Peyer's patch (tissue), 4 donors: ENCODE data around the gene TMEM39B. TPM values are rescaled to one million over a fixed set of nuclear protein-coding genes. Genes with fewer than 3 reads are reported as not detected.

ENCODE experiments used
- DNase-seq, 3 donors: peaks; one replicate each; pipeline ENCODE4 v3.0.0-alpha.2; 2017 to 2019
- H3K27ac ChIP-seq, 4 donors: fragments of 200-600 bp; sonication (generic); one replicate each; pipeline ENCODE4 v1.5.1; 2016 to 2019
- H3K27me3 ChIP-seq, 2 donors: fragments of 200-600 bp; sonication (generic); one replicate each; pipeline ENCODE4 v1.5.1; 2019
- H3K36me3 ChIP-seq, 3 donors: fragments of 200-600 bp; sonication (generic); one replicate each; pipeline ENCODE4 v1.5.1; 2016 to 2019
- H3K4me1 ChIP-seq, 4 donors: fragments of 200-600 bp; sonication (generic); one replicate each; pipeline ENCODE4 v1.5.1; 2016 to 2019
- H3K4me3 ChIP-seq, 4 donors: fragments of 200-600 bp; sonication (generic); 1 replicate in 3 of 4; 2 replicates in 1 of 4; pipeline ENCODE4 v1.5.1; 2016 to 2019; ENCODE audit warnings: mild to moderate bottlenecking in 1 of 4
- H3K9me3 ChIP-seq, 4 donors: fragments of 200-600 bp; sonication (generic); one replicate each; pipeline ENCODE4 v1.5.1; 2016 to 2019; ENCODE audit warnings: mild to moderate bottlenecking in 1 of 4
- POLR2A ChIP-seq, 2 donors: fragments of 450-650 bp; IDR thresholded peaks; one replicate each; pipeline ENCODE4 v1.5.1; 2017; ENCODE audit warnings: antibody characterized with exemption in 2 of 2, mild to moderate bottlenecking in 2 of 2, moderate library complexity in 2 of 2
- total RNA-seq, 4 donors: library from RNA; depleted of rRNA; stranded (reverse); fragments of >200 nt; gene quantifications; one replicate each; pipeline ENCODE4 v1.1.0, GENCODE V29; 2016
- TF ChIP-seq, protein P1 (sequence below), 6 experiments: fragments of 450-650 bp in 4 of 6; fragments of 200-600 bp in 2 of 6; sonication (generic) in 1 of 6; IDR thresholded peaks; one replicate each; pipeline ENCODE4 v1.5.1; 2017 to 2019; ENCODE audit warnings: antibody characterized with exemption in 6 of 6, mild to moderate bottlenecking in 3 of 6, moderate library complexity in 1 of 6

The TMEM39B gene
- total RNA-seq, 4 donors from 2014 or later: 2.5 to 9.9 (median 6.6) TPM

DNA sequence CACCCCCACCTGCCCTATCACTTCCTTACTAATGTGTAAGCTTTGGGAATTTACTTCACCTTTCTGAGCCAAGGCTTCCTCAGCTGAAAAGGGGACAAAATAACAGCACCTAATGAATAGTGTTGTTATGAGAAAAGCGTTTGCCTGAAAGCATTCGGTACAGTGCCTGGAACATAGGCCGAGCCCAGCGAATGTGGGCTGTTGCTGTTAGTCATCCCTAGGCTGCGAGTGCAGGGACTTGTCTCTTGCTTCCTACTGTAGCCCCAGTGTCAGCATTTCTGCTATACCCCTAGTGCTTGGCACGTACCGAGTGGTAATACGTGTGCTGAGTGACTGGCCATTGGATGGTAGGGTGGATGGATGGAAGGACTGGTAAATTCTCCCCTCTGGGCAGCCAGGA is 18.4 kb downstream of the TMEM39B start:
- no peak for TF ChIP-seq POLR2A (IDR thresholded peaks at IDR 0.05)
- TF ChIP-seq, protein P1, sequence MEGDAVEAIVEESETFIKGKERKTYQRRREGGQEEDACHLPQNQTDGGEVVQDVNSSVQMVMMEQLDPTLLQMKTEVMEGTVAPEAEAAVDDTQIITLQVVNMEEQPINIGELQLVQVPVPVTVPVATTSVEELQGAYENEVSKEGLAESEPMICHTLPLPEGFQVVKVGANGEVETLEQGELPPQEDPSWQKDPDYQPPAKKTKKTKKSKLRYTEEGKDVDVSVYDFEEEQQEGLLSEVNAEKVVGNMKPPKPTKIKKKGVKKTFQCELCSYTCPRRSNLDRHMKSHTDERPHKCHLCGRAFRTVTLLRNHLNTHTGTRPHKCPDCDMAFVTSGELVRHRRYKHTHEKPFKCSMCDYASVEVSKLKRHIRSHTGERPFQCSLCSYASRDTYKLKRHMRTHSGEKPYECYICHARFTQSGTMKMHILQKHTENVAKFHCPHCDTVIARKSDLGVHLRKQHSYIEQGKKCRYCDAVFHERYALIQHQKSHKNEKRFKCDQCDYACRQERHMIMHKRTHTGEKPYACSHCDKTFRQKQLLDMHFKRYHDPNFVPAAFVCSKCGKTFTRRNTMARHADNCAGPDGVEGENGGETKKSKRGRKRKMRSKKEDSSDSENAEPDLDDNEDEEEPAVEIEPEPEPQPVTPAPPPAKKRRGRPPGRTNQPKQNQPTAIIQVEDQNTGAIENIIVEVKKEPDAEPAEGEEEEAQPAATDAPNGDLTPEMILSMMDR (IDR thresholded peaks at IDR 0.05): no peak
- Histone ChIP-seq H3K4me3 (no peak overlapping the region), H3K4me1 (no peaks in the 10 kb centered on the region), H3K27ac (no peak overlapping the region), H3K9me3 (no peaks in the 10 kb centered on the region), H3K27me3 (no peaks in the 10 kb centered on the region), H3K36me3 (peaks cover 0 to 64% (median 0%) of the 10 kb centered on the region in 3 donors)
- no peak for DNase-seq

DNA sequence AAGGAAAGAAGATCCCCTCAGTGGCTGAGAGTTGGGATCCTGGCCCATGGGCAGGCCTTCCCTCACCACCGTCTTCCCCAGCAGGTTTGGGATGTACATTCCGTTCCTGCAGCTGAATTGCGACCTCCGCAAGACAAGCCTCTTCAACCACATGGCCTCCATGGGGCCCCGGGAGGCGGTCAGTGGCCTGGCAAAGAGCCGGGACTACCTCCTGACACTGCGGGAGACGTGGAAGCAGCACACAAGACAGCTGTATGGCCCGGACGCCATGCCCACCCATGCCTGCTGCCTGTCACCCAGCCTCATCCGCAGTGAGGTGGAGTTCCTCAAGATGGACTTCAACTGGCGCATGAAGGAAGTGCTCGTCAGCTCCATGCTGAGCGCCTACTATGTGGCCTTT is 18.9 kb downstream of the TMEM39B start:
- DNase-seq: no peak
- peaks cover 0 to 64% (median 0%) of the 10 kb centered on the region in 3 donors for H3K36me3 ChIP-seq
- H3K27ac ChIP-seq: no peak overlapping the region
- H3K27me3 ChIP-seq: no peaks in the 10 kb centered on the region
- H3K9me3 ChIP-seq: no peaks in the 10 kb centered on the region
- TF ChIP-seq POLR2A (IDR thresholded peaks at IDR 0.05): no peak
- TF ChIP-seq, protein P1 (IDR thresholded peaks at IDR 0.05): no peak
- no peaks in the 10 kb centered on the region for H3K4me1 ChIP-seq
- H3K4me3 ChIP-seq: no peak overlapping the region

DNA sequence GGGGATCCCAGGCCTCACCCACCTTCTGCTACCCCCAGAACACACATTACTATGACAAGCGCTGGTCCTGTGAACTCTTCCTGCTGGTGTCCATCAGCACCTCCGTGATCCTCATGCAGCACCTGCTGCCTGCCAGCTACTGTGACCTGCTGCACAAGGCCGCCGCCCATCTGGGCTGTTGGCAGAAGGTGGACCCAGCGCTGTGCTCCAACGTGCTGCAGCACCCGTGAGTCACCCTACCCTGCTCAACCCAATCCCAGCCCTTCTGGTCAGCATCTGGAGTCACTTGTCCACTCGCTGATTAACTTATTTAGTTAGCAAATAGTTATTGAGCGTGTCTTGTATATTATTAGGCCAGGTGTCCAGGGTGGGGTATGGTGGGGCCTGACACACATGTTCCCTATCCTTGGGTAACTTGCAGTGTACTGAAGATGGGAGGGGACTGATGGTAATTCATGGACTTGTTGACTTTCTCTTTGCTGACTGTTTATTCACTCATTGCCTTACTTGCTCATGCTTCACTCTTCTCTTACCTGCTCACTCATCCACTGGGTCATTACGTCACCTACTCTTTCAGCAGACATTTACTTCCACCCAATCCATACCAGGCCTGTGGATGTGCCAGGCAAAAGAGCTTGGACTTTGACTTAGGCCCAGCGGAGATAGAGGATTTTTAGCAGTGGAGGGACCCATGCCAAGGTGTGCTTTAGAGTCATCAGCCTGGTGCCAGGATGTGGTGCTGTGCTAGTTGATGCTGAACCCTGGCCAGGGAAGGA is 22.2 kb downstream of the TMEM39B start:
- H3K27me3 ChIP-seq: no peaks in the 10 kb centered on the region
- TF ChIP-seq, protein P1 (IDR thresholded peaks at IDR 0.05): no peak
- TF ChIP-seq POLR2A (IDR thresholded peaks at IDR 0.05): no peak
- H3K27ac ChIP-seq: peak overlapping the region in 1 of 4 donors; percentile 46
- peaks cover 0 to 82% (median 0%) of the 10 kb centered on the region in 3 donors for H3K36me3 ChIP-seq
- H3K4me1 ChIP-seq: no peaks in the 10 kb centered on the region
- no peaks in the 10 kb centered on the region for H3K9me3 ChIP-seq
- no peak overlapping the region for H3K4me3 ChIP-seq
- peak in 2 of 3 donors; percentile 70 to 73 for DNase-seq

DNA sequence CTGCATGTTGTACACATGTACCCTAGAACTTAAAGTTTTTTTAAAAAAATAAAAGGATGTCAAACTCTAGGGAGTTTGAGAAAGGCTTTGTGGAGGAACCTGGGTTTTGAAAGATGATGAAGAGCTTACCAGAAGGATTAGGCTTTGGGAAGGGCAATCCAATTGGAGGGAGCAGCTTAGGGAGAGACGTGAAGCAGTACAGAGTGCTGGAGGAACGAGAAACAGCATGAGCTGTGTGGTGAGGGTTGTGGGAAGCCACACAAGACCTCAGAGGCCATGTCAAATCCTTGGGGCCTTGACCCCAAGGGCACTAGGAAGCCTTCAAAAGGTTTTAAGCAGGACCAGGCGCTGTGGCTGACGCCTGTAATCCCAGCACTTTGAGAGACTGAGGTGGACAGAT is 26.7 kb downstream of the TMEM39B start:
- TF ChIP-seq POLR2A (IDR thresholded peaks at IDR 0.05): no peak
- TF ChIP-seq, protein P1 (IDR thresholded peaks at IDR 0.05): no peak
- Histone ChIP-seq H3K36me3 (peaks cover 0 to 64% (median 0%) of the 10 kb centered on the region in 3 donors), H3K4me1 (no peaks in the 10 kb centered on the region), H3K9me3 (no peaks in the 10 kb centered on the region), H3K27ac (no peak overlapping the region), H3K27me3 (no peaks in the 10 kb centered on the region), H3K4me3 (no peak overlapping the region)
- no peak for DNase-seq

DNA sequence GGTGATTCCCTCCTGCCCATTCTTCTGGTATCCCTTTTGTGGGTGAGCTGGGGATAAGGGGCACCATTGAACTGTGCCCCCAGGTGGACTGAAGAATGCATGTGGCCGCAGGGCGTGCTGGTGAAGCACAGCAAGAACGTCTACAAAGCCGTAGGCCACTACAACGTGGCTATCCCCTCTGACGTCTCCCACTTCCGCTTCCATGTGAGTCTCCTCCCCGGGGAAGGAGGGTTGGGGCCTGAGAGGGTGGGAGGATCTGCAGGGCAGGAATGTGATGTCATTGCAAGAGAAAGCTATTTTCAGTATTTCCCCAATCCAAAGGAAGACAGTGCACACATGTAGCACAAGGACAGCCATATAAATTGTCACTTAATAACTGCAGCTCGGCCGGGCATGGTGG is 27.6 kb downstream of the TMEM39B start:
- Histone ChIP-seq H3K36me3 (peaks cover 0 to 55% (median 0%) of the 10 kb centered on the region in 3 donors), H3K27me3 (no peaks in the 10 kb centered on the region), H3K9me3 (no peaks in the 10 kb centered on the region), H3K27ac (no peak overlapping the region), H3K4me1 (no peaks in the 10 kb centered on the region), H3K4me3 (no peak overlapping the region)
- TF ChIP-seq, protein P1 (IDR thresholded peaks at IDR 0.05): no peak
- TF ChIP-seq POLR2A (IDR thresholded peaks at IDR 0.05): no peak
- no peak for DNase-seq
